Activated naive CD8-positive, alpha-beta T cell treated with anti-CD3 and anti-CD28 coated beads, Interleukin-2, amount 10 ng/mL, durations not matched to agents 7 days and 5 days (primary cell): ENCODE measurements around the gene GPD1. TPM values are rescaled to one million over a fixed set of nuclear protein-coding genes. Genes with fewer than 3 reads are reported as not detected.
A peak's percentile ranks its signal among the peaks of the same experiment; 100 is the strongest.
"Not testable (repeated sequence)": the region's sequence is repeated elsewhere in the genome, so short reads cannot be mapped to it uniquely, and the experiment has no call there.

Experiments
- ATAC-seq: fragments of 150-1000 bp; cut with Tn5 transposase; one replicate; pipeline ENCODE4 v1.10.0; 2021; ENCODE audit warnings: low read depth, moderate library complexity
- POLR2A ChIA-PET: fragments of 350-600 bp; sonication (Branson Sonifier 250); formaldehyde crosslinking; loops from one replicate; lab custom pipeline; 2021; ENCODE audit warnings: antibody characterized with exemption; lab: Charles Lee
- DNase-seq: peaks from one replicate; pipeline ENCODE4 v3.0.0; 2021
- H3K27ac Mint-ChIP-seq: one replicate; pipeline ENCODE4 v1.8.0; 2022; ENCODE audit warnings: mild to moderate bottlenecking, mixed read lengths
- H3K27me3 Mint-ChIP-seq: one replicate; pipeline ENCODE4 v1.8.0; 2022; ENCODE audit warnings: mild to moderate bottlenecking, moderate library complexity, mixed read lengths
- H3K36me3 Mint-ChIP-seq: one replicate; pipeline ENCODE4 v1.8.0; 2021; ENCODE audit warnings: mild to moderate bottlenecking, mixed read lengths
- H3K4me1 Mint-ChIP-seq: one replicate; pipeline ENCODE4 v1.8.0; 2021; ENCODE audit warnings: mixed read lengths
- H3K4me3 Mint-ChIP-seq: one replicate; pipeline ENCODE4 v1.8.0; 2022; ENCODE audit warnings: mild to moderate bottlenecking, moderate library complexity, mixed read lengths
- H3K9me3 Mint-ChIP-seq: one replicate; pipeline ENCODE4 v1.8.0; 2021; ENCODE audit warnings: mixed read lengths
- total RNA-seq, 2 experiments: library from RNA; stranded (reverse); gene quantifications; one replicate each; pipeline ENCODE4 v1.2.3, GENCODE V29; 2021

Gene GPD1
- total RNA-seq, 2 experiments from 2014 or later = 0.33 to 0.91 TPM

- Mint-ChIP-seq H3K9me3 (no peaks in the 10 kb centered on the region), H3K4me3 (no peak overlapping the region), H3K27ac (no peak overlapping the region), H3K4me1 (peaks cover 17% of the 10 kb centered on the region), H3K36me3 (peaks cover 24% of the 10 kb centered on the region), H3K27me3 (no peaks in the 10 kb centered on the region)
- POLR2A ChIA-PET = interaction anchor here (1.7 kb wide), 1 partner anchor 9 kb away, joined by 4 read pairs; no protein-coding TSS in a partner anchor
- no peak for DNase-seq
- no peak for ATAC-seq
These were observed 17.8 kb downstream of the GPD1 start for GRCh38 chr12:50121641-50122040.

GRCh38 chr12:50123203-50123602 lies 19.4 kb downstream of the GPD1 start:
- Mint-ChIP-seq H3K27ac (no peak overlapping the region), H3K27me3 (no peaks in the 10 kb centered on the region), H3K4me3 (no peak overlapping the region), H3K36me3 (peaks cover 23% of the 10 kb centered on the region), H3K4me1 (peaks cover 14% of the 10 kb centered on the region), H3K9me3 (no peaks in the 10 kb centered on the region)
- DNase-seq (no peak), ATAC-seq (no peak)
- POLR2A ChIA-PET = interaction anchor here (1.7 kb wide), 1 partner anchor 10 kb away, joined by 4 read pairs; no protein-coding TSS in a partner anchor

GRCh38 chr12:50127546-50127945 lies 23.7 kb downstream of the GPD1 start:
- no peak for ATAC-seq
- Mint-ChIP-seq H3K4me1 (peaks cover 14% of the 10 kb centered on the region), H3K4me3 (no peak overlapping the region), H3K9me3 (no peaks in the 10 kb centered on the region), H3K36me3 (peaks cover 19% of the 10 kb centered on the region), H3K27me3 (no peaks in the 10 kb centered on the region), H3K27ac (no peak overlapping the region)
- POLR2A ChIA-PET = interaction anchor here (1.6 kb wide), 1 partner anchor 15 kb away, joined by 6 read pairs; the partner anchor contains the start of gene COX14
- DNase-seq = no peak

- no peak for ATAC-seq
- no peak for DNase-seq
- Mint-ChIP-seq H3K27me3 (no peaks in the 10 kb centered on the region), H3K4me3 (no peak overlapping the region), H3K27ac (no peak overlapping the region), H3K36me3 (peaks cover 16% of the 10 kb centered on the region), H3K4me1 (peaks cover 11% of the 10 kb centered on the region), H3K9me3 (no peaks in the 10 kb centered on the region)
- POLR2A ChIA-PET = interaction anchor here (1.5 kb wide), 1 partner anchor 18 kb away, joined by 5 read pairs; the partner anchor contains the start of gene COX14
These were observed 25.5 kb downstream of the GPD1 start for GRCh38 chr12:50129290-50129689.

GRCh38 chr12:50132505-50133135 lies 28.8 kb downstream of the GPD1 start:
- Mint-ChIP-seq H3K27me3 (no peaks in the 10 kb centered on the region), H3K36me3 (peaks cover 15% of the 10 kb centered on the region), H3K9me3 (no peaks in the 10 kb centered on the region), H3K27ac (peak overlapping the region; percentile 43), H3K4me1 (no peaks in the 10 kb centered on the region), H3K4me3 (no peak overlapping the region)
- DNase-seq (no peak), ATAC-seq (no peak)
- POLR2A ChIA-PET = no interaction called here

- Mint-ChIP-seq H3K27ac (no peak overlapping the region), H3K4me3 (no peak overlapping the region), H3K4me1 (peaks cover 2% of the 10 kb centered on the region), H3K36me3 (peaks cover 22% of the 10 kb centered on the region), H3K27me3 (no peaks in the 10 kb centered on the region), H3K9me3 (no peaks in the 10 kb centered on the region)
- ATAC-seq = no peak
- DNase-seq = no peak
- POLR2A ChIA-PET = no interaction called here
These were observed 39.2 kb downstream of the GPD1 start for GRCh38 chr12:50142993-50143392.

- no peak overlapping the region for H3K4me3 Mint-ChIP-seq
- DNase-seq (no peak), ATAC-seq (no peak)
- peaks cover 6% of the 10 kb centered on the region for H3K4me1 Mint-ChIP-seq
- H3K27me3 Mint-ChIP-seq = no peaks in the 10 kb centered on the region
- H3K36me3 Mint-ChIP-seq = peaks cover 15% of the 10 kb centered on the region
- no peaks in the 10 kb centered on the region for H3K9me3 Mint-ChIP-seq
- no peak overlapping the region for H3K27ac Mint-ChIP-seq
- POLR2A ChIA-PET = interaction anchor here (0.8 kb wide), 1 partner anchor 17 kb away, joined by 4 read pairs; no protein-coding TSS in a partner anchor
These were observed 41.6 kb downstream of the GPD1 start for GRCh38 chr12:50145439-50145838.

- ATAC-seq = no peak
- peaks cover 6% of the 10 kb centered on the region for H3K4me1 Mint-ChIP-seq
- POLR2A ChIA-PET = no interaction called here
- H3K9me3 Mint-ChIP-seq = no peaks in the 10 kb centered on the region
- no peak for DNase-seq
- no peak overlapping the region for H3K4me3 Mint-ChIP-seq
- no peaks in the 10 kb centered on the region for H3K27me3 Mint-ChIP-seq
- H3K36me3 Mint-ChIP-seq = peaks cover 3% of the 10 kb centered on the region
- H3K27ac Mint-ChIP-seq = no peak overlapping the region
These were observed 43.5 kb downstream of the GPD1 start for GRCh38 chr12:50147281-50147680.

GRCh38 chr12:50148011-50148410 lies 44.2 kb downstream of the GPD1 start:
- not testable (repeated sequence) for H3K4me3 Mint-ChIP-seq, H3K36me3 Mint-ChIP-seq, DNase-seq, H3K27me3 Mint-ChIP-seq, H3K9me3 Mint-ChIP-seq, ATAC-seq, H3K4me1 Mint-ChIP-seq, H3K27ac Mint-ChIP-seq
- POLR2A ChIA-PET = interaction anchor here (0.5 kb wide), 1 partner anchor 33 kb away, joined by 3 read pairs; no protein-coding TSS in a partner anchor

- peaks cover 3% of the 10 kb centered on the region for H3K36me3 Mint-ChIP-seq
- peaks cover 6% of the 10 kb centered on the region for H3K4me1 Mint-ChIP-seq
- H3K9me3 Mint-ChIP-seq = no peaks in the 10 kb centered on the region
- no peak overlapping the region for H3K4me3 Mint-ChIP-seq
- no peak overlapping the region for H3K27ac Mint-ChIP-seq
- no peaks in the 10 kb centered on the region for H3K27me3 Mint-ChIP-seq
- no peak for ATAC-seq
- DNase-seq = no peak
- POLR2A ChIA-PET = interaction anchor here (1.5 kb wide), 1 partner anchor 18 kb away, joined by 5 read pairs; the partner anchor contains the start of gene CERS5
These were observed 45.5 kb downstream of the GPD1 start for GRCh38 chr12:50149311-50149710.

- no peaks in the 10 kb centered on the region for H3K27me3 Mint-ChIP-seq
- no peaks in the 10 kb centered on the region for H3K9me3 Mint-ChIP-seq
- H3K4me1 Mint-ChIP-seq = peaks cover 4% of the 10 kb centered on the region
- H3K4me3 Mint-ChIP-seq = no peak overlapping the region
- H3K36me3 Mint-ChIP-seq = peaks cover 3% of the 10 kb centered on the region
- DNase-seq (no peak), ATAC-seq (no peak)
- no peak overlapping the region for H3K27ac Mint-ChIP-seq
- POLR2A ChIA-PET = no interaction called here
These were observed 47.4 kb downstream of the GPD1 start for GRCh38 chr12:50151047-50151687.

- POLR2A ChIA-PET, H3K27me3 Mint-ChIP-seq, ATAC-seq, H3K27ac Mint-ChIP-seq, H3K9me3 Mint-ChIP-seq, H3K4me3 Mint-ChIP-seq, DNase-seq, H3K4me1 Mint-ChIP-seq: not testable (repeated sequence)
- H3K36me3 Mint-ChIP-seq = peaks cover 15% of the 10 kb centered on the region
These were observed 51.1 kb downstream of the GPD1 start for GRCh38 chr12:50154947-50155346.

- Mint-ChIP-seq H3K36me3 (peaks cover 19% of the 10 kb centered on the region), H3K27me3 (no peaks in the 10 kb centered on the region), H3K9me3 (no peaks in the 10 kb centered on the region), H3K27ac (no peak overlapping the region), H3K4me1 (peaks cover 2% of the 10 kb centered on the region), H3K4me3 (no peak overlapping the region)
- ATAC-seq (no peak), DNase-seq (no peak)
- POLR2A ChIA-PET = interaction anchor here (1.5 kb wide), 1 partner anchor 10 kb away, joined by 4 read pairs; the partner anchor contains the start of gene CERS5
These were observed 52.8 kb downstream of the GPD1 start for GRCh38 chr12:50156641-50157040.
